Measurements from ENCODE around the gene RASD2.

Gene RASD2

DNA sequence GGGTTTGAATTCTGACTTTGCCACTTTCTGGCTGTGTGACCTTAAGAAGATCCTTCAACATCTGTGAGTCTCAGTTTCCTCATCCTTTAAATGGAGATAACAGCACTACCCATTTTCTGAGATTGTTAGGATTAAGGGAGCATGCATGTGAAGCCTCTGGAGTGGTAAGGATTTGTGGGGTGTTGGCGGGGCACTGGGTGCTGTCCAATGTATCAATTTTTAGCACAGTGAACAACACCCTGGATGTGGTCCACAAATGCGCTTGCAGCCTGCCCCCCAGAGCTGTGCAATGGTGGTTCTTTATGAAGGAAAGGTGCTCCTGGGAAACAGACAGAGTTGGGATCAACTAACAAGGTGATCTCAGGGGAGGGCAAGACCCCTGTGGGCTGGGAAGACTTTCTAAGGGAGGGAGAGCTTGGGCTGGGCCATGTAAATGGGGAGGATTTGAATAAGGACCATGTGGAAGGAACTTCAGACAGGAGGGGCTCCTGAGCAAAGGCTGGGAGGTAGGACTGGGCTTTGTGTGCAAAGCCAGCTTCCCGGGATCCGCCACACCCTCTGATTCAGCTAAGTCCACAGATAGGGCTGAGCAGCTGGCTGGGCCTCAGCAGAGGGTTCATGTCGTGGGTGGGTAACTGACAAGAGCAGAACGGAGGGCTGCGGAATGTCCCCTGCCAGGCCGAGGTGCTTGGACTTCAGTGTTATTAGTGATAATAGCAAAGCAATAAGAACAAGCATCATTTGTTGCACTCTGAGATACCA lies 22.7 kb upstream of the RASD2 start:
- DNase-seq: peak in 2 of 10 donors; percentile 44 to 75
- intact Hi-C loops (cut with DNase I): no loop called here

GRCh38 chr22:35518811-35519210 lies 21.8 kb upstream of the RASD2 start:
- DNase-seq: peak in 2 of 10 donors; percentile 70 to 79
- intact Hi-C loops (cut with DNase I): no loop called here

DNA sequence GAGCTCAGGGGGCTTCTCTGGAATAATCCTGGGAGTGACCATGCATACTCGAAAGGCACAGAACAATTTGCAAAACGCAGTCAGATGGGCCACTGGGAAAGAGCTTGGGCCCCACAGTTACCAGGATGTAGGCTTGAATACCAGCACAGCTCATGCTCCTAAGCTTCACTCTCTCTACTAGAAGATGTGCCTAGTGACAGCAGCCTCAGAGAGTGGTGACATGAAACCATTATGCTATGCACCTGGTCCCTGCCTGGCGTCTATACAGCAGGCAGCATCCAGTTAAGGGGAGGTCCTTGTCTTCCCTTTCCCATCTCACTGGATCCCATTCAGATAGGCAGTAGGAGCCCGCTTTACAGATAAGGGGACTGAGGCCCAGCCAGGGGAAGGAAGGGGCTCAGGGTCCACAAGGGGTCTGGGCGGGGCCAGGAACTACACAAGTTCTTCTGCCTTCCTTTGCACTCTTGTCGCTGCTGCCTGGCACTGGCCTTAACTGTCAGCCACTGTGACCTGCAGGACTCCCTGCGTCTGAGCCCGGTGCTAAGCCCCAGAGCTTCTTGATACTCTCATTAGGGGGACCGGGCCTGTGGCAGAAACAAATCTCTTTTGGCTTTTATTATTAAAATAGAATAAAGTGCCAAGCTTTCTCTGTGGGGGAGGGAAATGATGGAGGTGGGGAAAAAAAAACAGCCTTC lies 21.2 kb upstream of the RASD2 start:
- peak in 2 of 10 donors; percentile 57 to 65 for DNase-seq
- intact Hi-C loops (cut with DNase I): no loop called here

DNA sequence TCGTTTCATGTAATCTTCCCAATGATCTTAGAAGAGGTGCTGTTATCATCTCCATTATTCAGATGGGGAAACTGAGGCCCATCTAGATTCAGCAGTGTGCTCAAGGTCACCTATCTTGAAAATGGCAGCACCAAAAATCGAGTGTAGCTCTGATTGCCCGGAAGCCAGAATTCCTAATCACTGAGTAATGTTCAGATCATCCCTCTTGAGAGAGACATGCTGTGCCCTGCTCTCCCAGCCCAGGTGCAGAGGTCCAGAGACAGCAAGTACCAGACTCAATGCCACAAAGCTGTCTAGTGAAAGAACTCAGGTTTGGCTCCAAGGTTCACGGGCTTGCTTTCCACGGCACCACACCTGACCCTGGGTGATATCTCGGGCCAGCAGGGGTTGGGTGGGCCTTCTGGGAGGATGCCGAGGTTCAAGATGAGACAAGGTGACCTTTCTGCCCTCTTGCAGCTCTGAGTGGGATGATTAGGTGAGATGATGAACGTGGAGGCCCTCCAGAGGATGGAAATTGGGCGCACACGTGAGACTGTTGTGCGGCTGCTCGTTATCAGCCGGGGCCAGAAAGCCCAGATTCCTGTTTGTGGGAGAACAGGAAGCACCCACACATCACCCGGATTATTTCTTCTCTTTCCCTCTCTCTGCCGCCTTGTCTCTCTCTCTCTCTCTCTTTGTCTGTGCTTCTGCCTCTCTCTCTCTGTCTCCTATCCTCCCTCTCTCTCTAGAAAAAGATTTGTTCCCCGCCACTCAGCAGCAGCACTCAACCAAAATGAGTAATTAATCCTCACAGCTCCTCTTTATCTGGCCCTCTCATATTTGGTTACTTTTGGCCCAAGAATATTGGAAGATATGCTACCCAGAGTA lies 19.0 kb upstream of the RASD2 start:
- DNase-seq: peak in 2 of 10 donors; percentile 32 to 59
- intact Hi-C loops (cut with DNase I): no loop called here

DNA sequence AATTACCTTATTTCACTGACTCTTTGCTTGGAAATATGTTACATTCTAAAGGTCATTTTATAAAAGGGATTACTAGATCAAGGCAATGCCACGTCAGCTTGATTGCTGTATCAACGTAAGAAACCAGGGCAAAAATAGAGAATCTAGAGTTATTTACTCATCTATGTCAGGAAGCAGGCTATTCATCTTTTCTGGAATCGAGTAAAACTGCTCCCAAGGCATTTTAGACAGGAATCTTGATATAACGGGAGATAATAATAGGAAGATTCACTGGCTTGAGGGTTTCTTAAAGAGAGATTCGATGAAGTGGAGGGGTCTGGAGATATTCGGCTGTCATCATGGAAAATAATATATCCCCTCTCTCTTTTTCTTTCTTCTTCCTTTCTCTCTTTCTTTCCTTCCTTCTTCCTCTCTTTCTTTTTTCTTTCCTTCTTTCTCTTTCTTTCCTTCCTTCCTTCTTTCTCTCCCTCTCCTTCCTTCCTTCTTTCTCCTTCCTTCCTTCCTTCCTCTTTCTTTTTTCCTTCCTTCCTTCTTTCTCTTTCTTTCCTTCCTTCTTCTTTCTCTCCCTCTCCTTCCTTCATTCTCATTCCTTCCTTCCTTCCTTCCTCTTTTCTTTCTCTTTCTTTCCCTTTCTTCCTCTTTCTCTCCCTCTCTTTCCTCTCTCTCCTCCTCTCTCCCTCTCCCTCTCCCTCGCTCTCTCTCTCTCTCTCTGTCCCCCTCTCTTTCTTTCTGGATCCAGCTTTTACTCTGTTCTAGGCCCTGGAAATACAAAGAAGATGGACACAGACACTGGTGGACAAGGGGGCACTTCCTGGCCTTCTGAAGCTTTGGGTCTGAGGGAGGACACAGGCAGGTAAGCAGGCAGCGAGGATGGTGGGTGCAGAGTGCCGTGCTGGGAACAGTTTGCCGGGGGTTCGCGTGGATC lies 18.1 kb upstream of the RASD2 start:
- intact Hi-C loops (cut with DNase I): no loop called here
- peak in 1 of 10 donors; percentile 43 for DNase-seq

GRCh38 chr22:35523167-35523947 lies 17.3 kb upstream of the RASD2 start:
- peak in 2 of 10 donors; percentile 72 to 82 for DNase-seq
- intact Hi-C loops (cut with DNase I): no loop called here

- intact Hi-C loops (cut with DNase I): no loop called here
- peak; percentile 34 to 95 (median 66) for DNase-seq
These were observed 15.5 kb upstream of the RASD2 start for GRCh38 chr22:35524966-35525686.

- peak in 2 of 10 donors; percentile 68 to 74 for DNase-seq
- intact Hi-C loops (cut with DNase I): no loop called here
These were observed 14.8 kb upstream of the RASD2 start for GRCh38 chr22:35525687-35526332.

- DNase-seq: peak in 2 of 10 donors; percentile 24 to 39
- intact Hi-C loops (cut with DNase I): no loop called here
These were observed 14.2 kb upstream of the RASD2 start for GRCh38 chr22:35526333-35526979.

- intact Hi-C loops (cut with DNase I): no loop called here
- DNase-seq: peak in 2 of 10 donors; percentile 4 to 8
These were observed 11.7 kb upstream of the RASD2 start for GRCh38 chr22:35528927-35529326.

DNA sequence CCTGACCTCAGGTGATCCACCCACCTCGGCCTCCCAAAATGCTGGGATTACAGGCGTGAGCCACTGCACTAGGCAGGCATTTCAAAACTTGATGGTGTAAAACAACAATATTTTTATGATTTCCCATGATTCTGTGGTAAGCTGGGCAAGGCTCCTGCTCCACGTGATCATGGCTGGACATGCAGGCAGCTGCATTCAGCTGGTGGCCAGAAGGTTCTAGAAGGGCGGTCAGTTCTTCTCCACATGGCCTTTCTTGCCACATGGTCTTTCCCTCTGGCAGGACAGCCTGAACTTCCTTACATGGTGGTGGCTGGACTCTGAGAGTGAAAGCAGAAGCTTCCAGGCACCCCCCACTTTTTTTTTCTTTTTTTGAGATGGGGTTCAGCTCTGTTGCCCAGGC lies 9.9 kb upstream of the RASD2 start:
- intact Hi-C loops (cut with DNase I): no loop called here
- peak in 2 of 10 donors; percentile 24 to 56 for DNase-seq

DNA sequence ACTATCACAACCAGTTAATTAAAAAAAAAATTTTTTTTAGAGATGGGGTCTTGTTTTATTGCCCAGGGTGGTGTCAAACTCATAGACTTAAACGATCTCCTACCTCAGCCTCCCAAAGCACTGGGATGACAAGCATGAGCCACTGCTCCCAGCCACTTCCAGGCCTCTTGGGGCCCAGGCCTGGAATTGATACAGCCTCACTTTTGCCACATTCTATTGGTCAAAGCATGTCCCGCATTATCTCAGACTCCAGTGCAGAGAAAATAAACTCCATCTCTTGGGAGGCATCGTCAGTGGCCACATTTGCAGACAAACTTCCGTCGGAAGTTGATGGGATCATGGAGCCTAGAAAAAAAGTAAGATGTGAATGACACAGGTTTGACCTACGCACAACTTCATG lies 9.4 kb upstream of the RASD2 start:
- intact Hi-C loops (cut with DNase I): no loop called here

DNA sequence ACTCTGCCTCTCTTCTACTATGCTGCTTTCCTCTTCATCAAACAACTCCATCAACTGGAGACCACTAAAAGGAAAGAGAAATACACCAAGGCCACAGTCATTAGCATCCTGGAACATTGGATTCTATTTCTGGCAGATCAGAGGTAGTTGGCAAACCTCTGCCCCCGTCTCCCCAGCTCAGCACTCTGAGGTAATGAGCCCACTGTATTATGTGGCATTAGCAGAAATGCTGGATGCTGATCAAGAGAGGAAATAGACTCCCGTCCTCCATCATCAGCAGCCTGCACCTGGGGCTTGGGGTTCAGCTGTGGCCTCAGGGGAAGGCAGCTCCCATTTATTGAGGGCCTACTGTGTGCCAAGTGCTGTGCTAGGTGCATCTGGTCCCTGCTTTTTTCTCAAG lies 9.0 kb upstream of the RASD2 start:
- intact Hi-C loops (cut with DNase I): no loop called here
- peak in 1 of 10 donors; percentile 77 for DNase-seq

More for the DNA sequence above, 9.4 kb upstream of the RASD2 start:
- peak in 1 of 10 donors; percentile 19 for DNase-seq

DNA sequence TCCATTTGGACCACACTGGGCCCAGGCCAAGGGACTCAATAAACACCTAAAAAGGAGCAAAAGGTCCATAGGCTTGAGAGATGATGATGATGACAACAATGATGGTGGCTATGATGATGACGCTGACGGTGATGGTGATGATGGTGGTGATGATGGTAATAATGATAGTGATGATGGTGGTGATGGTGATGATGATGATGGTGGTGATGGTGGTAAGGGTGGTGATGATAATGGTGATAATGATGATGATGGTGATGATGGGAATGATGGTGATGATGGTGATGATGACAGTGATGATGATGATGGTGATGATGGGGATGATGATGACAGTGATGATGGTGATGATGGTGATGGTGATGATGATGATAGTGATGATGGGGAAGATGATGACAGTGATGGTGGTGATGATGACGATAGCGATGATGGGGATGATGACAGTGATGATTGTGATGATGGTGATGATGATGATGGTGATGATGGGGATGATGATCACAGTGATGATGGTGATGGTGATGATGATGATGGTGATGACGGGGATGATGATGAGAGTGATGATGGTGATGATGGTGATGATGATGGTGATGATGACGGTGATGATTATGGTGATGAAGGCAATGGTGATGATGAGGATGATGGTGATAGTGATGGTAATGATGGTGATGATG lies 7.1 kb upstream of the RASD2 start:
- peak in 1 of 10 donors; percentile 2 for DNase-seq
- intact Hi-C loops (cut with DNase I): no loop called here

DNA sequence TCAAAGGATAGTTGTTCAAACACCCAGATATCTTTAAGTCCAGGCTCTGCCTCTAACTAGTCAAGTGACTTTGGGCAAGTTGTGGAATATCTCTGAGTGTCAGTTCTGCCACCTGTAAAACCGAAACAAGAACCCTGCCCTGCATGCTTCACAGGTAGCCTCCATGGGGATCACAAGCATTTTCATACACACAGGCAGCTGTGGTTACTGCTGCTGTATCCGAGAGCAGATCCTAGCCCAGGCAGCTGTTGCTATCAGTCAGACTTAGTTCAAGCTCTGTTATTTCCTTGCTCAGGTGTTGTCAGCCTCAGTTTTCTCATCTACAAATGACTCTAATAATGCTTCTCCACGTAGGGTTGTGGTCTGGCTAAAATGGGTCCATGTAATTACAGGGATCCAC lies 6.5 kb upstream of the RASD2 start:
- intact Hi-C loops (cut with DNase I): no loop called here
- DNase-seq: peak in 2 of 10 donors; percentile 1 to 2

GRCh38 chr22:35537232-35537631 lies 3.4 kb upstream of the RASD2 start:
- DNase-seq: no peak
- intact Hi-C loops (cut with DNase I): loop anchor here (5.0 kb wide), 1 partner anchor 70 kb away; no protein-coding TSS in a partner anchor
